ENCODE results near the gene CRY2.

Gene CRY2

DNA sequence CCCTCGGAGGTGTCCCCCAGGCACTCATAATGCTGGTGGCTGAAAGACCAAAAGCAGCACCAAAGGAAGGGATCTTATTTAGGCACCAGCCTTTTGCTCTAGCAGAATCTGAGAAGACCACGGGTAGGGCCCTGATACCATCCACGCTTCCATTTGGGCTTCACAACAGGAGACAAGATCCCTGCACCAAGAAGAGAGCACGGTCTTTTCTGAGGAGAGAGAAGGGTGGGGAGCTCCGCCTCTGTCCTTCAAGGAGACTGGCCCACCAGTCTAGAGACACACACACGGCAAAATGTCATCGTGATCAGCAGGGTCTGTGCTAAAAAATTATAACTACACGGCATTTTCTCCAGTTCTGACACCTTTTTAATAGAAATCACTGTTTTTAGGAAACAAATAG is 84.9 kb downstream of the CRY2 start:
- Histone ChIP-seq H3K4me3 (ENCODE audit: low read length) (no peak overlapping the region), H3K9ac (ENCODE audit: low read length) (peak overlapping the region; percentile 10), H3K27me3 (replicated peaks; ENCODE audit: control insufficient read depth, insufficient read depth, low read length) (no peaks in the 10 kb centered on the region), H3K36me3 (ENCODE audit: control insufficient read depth, insufficient read depth, low read length, severe bottlenecking) (peaks cover 50% of the 10 kb centered on the region), H3K4me1 (ENCODE audit: control insufficient read depth, insufficient read depth, low read length) (peaks cover 10% of the 10 kb centered on the region), H3K9me3 (ENCODE audit: control insufficient read depth, low read length) (no peaks in the 10 kb centered on the region)
- no peak for DNase-seq (ENCODE audit: low read depth)
